GM18505 (cell line): ENCODE measurements around the gene S100A2.

Experiments used
- ATAC-seq: cut with Tn5 transposase; IDR thresholded peaks from one replicate; pipeline ENCODE4 v1.9.1; 2021; ENCODE audit not compliant: unreplicated experiment
- POLR2A ChIP-seq: IDR thresholded peaks from 4 replicates; pipeline ENCODE4 v1.6.1; 2011; ENCODE audit warnings: borderline replicate concordance; ENCODE audit not compliant: insufficient read depth, insufficient read length; ENCODE audit errors: extremely low read depth

The S100A2 gene

GRCh38 chr1:153549741-153550397 is 15.8 kb downstream of the S100A2 start:
- ATAC-seq: no peak

GRCh38 chr1:153548722-153549688 is 16.6 kb downstream of the S100A2 start, which contains the start of gene S100A3:
TSS of gene S100A3 (minus strand) at chr1:153549258. CDS start at chr1:153548485, 773 bp downstream.
- TF ChIP-seq POLR2A: no peak

More at GRCh38 chr1:153549741-153550397, 15.8 kb downstream of the S100A2 start:
- TF ChIP-seq POLR2A: no peak

GRCh38 chr1:153547560-153548551 is 17.8 kb downstream of the S100A2 start:
- no peak for ATAC-seq
- no peak for TF ChIP-seq POLR2A

More at GRCh38 chr1:153548722-153549688, 16.6 kb downstream of the S100A2 start, which contains the start of gene S100A3:
- no peak for ATAC-seq

GRCh38 chr1:153546796-153547559 is 18.7 kb downstream of the S100A2 start:
- no peak for ATAC-seq
- no peak for TF ChIP-seq POLR2A

GRCh38 chr1:153546371-153546770 is 19.3 kb downstream of the S100A2 start:
- TF ChIP-seq POLR2A: no peak
- ATAC-seq: no peak

GRCh38 chr1:153545067-153546055 is 20.3 kb downstream of the S100A2 start, which contains the start of gene S100A4:
TSS of gene S100A4 (minus strand) at chr1:153545806. CDS start at chr1:153544794, 1,012 bp downstream.
- TF ChIP-seq POLR2A: peak; percentile 8
- no peak for ATAC-seq

- no peak for ATAC-seq
- TF ChIP-seq POLR2A: no peak
Observed at GRCh38 chr1:153544453-153545066, 21.1 kb downstream of the S100A2 start.

- TF ChIP-seq POLR2A: no peak
- ATAC-seq: no peak
Observed at GRCh38 chr1:153543736-153544135, 21.9 kb downstream of the S100A2 start.

GRCh38 chr1:153542956-153543711 is 22.5 kb downstream of the S100A2 start:
- no peak for ATAC-seq
- no peak for TF ChIP-seq POLR2A
